Measurements from ENCODE around the gene PLEK2. TPM values are rescaled to one million over a fixed set of nuclear protein-coding genes. Genes with fewer than 3 reads are reported as not detected.
"Not testable (repeated sequence)": the region's sequence is repeated elsewhere in the genome, so short reads cannot be mapped to it uniquely, and the experiment has no call there.

Gene PLEK2
- total RNA-seq, 1 donor, result 2.2 TPM

- no peak for DNase-seq (ENCODE audit: low read depth)
- H3K4me3 ChIP-seq (ENCODE audit: low read depth, low read length), result no peak overlapping the region
- TF ChIP-seq CTCF (IDR thresholded peaks at IDR 0.05; ENCODE audit: insufficient read depth, low read depth, low read length), result no peak
Measured at GRCh38 chr14:67416085-67416484, 4.1 kb upstream of the PLEK2 start.

- not testable (repeated sequence) for H3K4me3 ChIP-seq (ENCODE audit: low read depth, low read length); DNase-seq (ENCODE audit: low read depth)
Measured at GRCh38 chr14:67415610-67416009, 3.6 kb upstream of the PLEK2 start.

- no peak for TF ChIP-seq CTCF (IDR thresholded peaks at IDR 0.05; ENCODE audit: insufficient read depth, low read depth, low read length)
- peak; percentile 43 for DNase-seq (ENCODE audit: low read depth)
- no peak overlapping the region for H3K4me3 ChIP-seq (ENCODE audit: low read depth, low read length)
Measured at GRCh38 chr14:67413806-67414769, 2.1 kb upstream of the PLEK2 start.

GRCh38 chr14:67411370-67411769 is 595 bp downstream of the PLEK2 start:
- DNase-seq (ENCODE audit: low read depth), result peak; percentile 40
- TF ChIP-seq CTCF (IDR thresholded peaks at IDR 0.05; ENCODE audit: insufficient read depth, low read depth, low read length), result no peak
- peak overlapping the region; percentile 58 for H3K4me3 ChIP-seq (ENCODE audit: low read depth, low read length)

- TF ChIP-seq CTCF (IDR thresholded peaks at IDR 0.05; ENCODE audit: insufficient read depth, low read depth, low read length), result no peak
- no peak for DNase-seq (ENCODE audit: low read depth)
Measured at GRCh38 chr14:67410313-67410712, 1.7 kb downstream of the PLEK2 start.

GRCh38 chr14:67409461-67409860 is 2.5 kb downstream of the PLEK2 start:
- H3K4me3 ChIP-seq (ENCODE audit: low read depth, low read length), result no peak overlapping the region
- TF ChIP-seq CTCF (IDR thresholded peaks at IDR 0.05; ENCODE audit: insufficient read depth, low read depth, low read length), result no peak
- DNase-seq (ENCODE audit: low read depth), result no peak

More at GRCh38 chr14:67410313-67410712, 1.7 kb downstream of the PLEK2 start:
- H3K4me3 ChIP-seq (ENCODE audit: low read depth, low read length), result no peak overlapping the region

- not testable (repeated sequence) for H3K4me3 ChIP-seq (ENCODE audit: low read depth, low read length); DNase-seq (ENCODE audit: low read depth)
Measured at GRCh38 chr14:67408122-67408801, 3.7 kb downstream of the PLEK2 start.

Measured in fibroblast of villous mesenchyme (primary cell).